ENCODE measurements around the gene SAC3D1. TPM values are rescaled to one million over a fixed set of nuclear protein-coding genes. Genes with fewer than 3 reads are reported as not detected.

Gene SAC3D1
- total RNA-seq, 4 donors from 2014 or later: 4.0 to 22.0 (median 7.0) TPM

GRCh38 chr11:65072631-65072966 lies 31.6 kb downstream of the SAC3D1 start:
- no peak for TF ChIP-seq CTCF (IDR thresholded peaks at IDR 0.05; ENCODE audit: low read depth)

- TF ChIP-seq CTCF (IDR thresholded peaks at IDR 0.05; ENCODE audit: low read depth): no peak
These were observed 36.4 kb downstream of the SAC3D1 start for GRCh38 chr11:65077451-65077850.

GRCh38 chr11:65078151-65078550 lies 37.1 kb downstream of the SAC3D1 start:
- TF ChIP-seq CTCF (IDR thresholded peaks at IDR 0.05; ENCODE audit: low read depth): no peak

- TF ChIP-seq CTCF (IDR thresholded peaks at IDR 0.05; ENCODE audit: low read depth): no peak
These were observed 37.9 kb downstream of the SAC3D1 start for GRCh38 chr11:65078786-65079342.

GRCh38 chr11:65083134-65083833 lies 42.3 kb downstream of the SAC3D1 start:
- no peak for TF ChIP-seq CTCF (IDR thresholded peaks at IDR 0.05; ENCODE audit: low read depth)

- TF ChIP-seq CTCF (IDR thresholded peaks at IDR 0.05; ENCODE audit: low read depth): no peak
These were observed 43.0 kb downstream of the SAC3D1 start, which contains the start of the genes CDCA5 and ZFPL1 for GRCh38 chr11:65083834-65084597. TSS of gene CDCA5 (minus strand) at chr11:65084040. CDS start at chr11:65083978, 62 bp downstream. TSS of gene ZFPL1 (plus strand) at chr11:65084222. CDS start at chr11:65084699, 477 bp downstream.
